OCI-M2 (cell line): ENCODE data around the gene CMBL.

Experiments
- DNase-seq: peaks from one replicate; lab custom pipeline; 2025; ENCODE audit not compliant: unreplicated experiment; lab: John Stamatoyannopoulos, UW

Gene CMBL

DNA sequence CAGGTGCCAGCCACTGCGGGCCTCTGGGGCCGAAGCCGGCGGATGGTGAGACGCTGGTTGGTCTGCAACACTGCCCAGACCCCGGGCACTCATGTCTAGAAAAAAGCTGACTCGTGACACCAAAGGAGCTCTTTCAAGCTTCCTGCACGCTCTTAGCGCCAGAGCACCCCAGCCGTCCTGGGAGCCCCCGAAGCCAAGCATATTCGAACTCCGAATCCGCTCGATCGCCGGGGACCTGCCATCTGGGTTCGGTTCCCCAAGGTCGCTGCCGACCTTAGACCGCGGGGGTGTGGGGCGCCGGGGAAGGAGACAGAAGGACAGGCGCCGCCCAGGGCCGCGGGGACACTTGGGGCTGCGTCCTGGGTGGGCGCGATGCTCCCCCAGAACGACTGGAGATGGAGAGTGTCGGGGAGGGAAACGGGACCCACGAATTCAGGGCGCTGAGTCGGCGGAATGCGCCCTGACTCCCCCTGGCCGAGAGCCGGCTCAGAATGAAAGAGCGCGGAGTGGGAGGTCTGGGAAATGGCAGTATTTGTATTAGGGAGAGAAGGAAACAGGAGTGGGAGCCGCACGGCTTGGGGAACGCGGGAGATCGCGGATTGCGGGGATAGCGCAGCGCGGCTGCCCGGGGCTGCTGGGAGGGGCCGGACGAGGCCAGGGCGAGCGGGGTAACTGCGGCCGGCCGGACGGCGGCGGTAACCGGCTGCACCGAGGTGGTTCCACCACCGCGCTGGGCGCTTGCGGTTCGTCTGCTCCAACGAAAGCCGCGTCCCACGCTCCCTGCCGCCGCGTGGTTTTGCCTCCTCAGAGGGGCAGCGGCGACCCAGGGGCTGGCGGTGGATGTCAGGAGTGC is 25.7 kb upstream of the CMBL start:
- DNase-seq: no peak

DNA sequence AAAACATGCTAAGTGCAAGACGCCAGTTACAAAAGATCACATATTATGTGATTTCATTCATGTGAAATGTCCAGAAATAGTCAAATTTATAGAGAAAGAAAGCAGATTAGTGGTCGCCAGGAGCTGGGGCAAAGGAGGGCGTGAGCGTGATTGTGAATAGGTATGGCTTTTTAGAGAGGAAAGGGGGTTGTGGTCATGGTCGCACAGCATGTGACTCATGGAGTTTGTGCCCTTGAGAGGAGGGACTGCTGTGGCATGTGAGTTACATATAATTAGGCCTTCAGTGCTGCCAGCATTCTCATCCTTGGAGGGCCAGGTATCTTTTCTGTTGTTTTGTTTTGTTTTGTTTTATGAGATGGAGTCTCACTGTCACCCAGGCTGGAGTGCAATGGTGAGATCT is 24.6 kb upstream of the CMBL start:
- DNase-seq: no peak

DNA sequence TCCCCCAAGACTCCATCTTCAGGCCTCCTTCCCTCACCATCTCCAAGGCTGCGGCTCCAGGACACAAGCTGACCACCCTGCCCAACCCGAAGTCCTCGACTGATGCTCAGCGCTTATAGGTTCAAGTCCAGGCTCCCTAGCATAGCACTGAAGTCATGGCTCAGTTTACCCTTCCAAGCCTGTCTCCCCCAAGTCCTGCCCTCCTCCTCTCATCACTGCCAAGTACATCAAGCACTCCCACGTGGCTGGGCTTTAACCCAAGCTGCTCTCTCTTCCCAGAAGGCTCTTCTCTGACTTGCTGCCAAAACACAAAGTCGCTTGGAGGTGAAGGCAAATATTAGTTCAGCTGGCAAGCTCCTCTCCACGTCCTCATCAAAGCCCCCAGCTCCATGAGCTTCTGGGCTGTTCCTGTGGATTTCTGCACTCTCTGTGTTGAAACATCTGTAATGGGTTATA is 23.7 kb upstream of the CMBL start:
- no peak for DNase-seq

DNA sequence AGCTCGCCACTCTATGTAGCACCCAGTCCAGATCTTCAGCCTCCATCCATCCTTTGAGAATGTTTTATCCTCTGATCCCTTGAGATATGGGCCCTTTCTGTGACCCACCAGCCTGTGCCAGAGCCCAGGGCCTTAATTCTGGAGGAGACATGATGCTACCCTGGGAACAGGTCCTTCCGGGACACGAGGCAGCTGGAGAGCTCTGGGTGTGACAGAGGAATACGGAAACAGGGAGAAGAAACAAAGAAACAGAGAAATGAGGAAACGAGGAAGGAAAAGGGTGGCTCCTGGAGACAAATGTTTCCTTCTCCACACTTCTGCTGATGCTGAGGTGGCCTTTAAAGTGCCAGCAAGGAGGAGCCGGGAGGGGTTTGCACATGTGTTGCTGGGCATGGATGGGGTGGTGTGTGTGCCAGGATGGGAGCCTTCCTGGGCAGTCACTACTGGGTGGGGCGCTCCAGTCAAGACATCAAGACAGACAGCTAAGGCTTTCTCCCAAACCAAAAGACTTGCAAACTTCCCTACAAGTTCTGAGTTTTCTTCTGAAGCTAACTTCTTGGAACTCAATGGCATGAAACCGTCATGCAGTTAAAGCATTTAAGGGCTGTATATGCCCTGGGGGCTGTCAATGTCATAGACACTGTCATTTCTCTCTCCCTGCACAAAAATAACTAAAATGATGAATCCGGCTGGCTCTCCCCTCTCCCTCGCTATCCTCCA is 23.0 kb upstream of the CMBL start:
- DNase-seq: no peak

- no peak for DNase-seq
These were observed 22.2 kb upstream of the CMBL start for GRCh38 chr5:10329820-10330481.

GRCh38 chr5:10329446-10329819 is 21.7 kb upstream of the CMBL start:
- no peak for DNase-seq

DNA sequence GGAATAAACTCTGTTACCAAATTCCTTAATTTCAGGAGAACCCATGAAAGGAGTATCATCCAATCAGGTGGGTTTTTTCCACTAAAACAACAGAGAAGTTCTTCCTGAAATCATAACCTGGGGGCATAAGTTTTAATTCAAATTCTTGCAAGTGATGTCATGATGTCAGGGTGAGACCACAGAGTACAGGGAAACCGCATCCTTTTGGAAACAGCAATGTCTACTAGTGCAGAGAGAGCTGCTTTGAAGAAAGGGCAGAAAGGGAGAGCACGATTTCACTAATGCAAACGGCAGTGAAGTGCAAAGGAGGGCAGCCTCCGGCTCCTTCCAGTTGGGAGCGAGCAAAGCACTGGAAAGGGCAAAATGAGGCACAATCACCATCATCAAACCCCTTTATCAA is 20.6 kb upstream of the CMBL start:
- DNase-seq: no peak

- no peak for DNase-seq
These were observed 17.0 kb upstream of the CMBL start for GRCh38 chr5:10324518-10325370.

DNA sequence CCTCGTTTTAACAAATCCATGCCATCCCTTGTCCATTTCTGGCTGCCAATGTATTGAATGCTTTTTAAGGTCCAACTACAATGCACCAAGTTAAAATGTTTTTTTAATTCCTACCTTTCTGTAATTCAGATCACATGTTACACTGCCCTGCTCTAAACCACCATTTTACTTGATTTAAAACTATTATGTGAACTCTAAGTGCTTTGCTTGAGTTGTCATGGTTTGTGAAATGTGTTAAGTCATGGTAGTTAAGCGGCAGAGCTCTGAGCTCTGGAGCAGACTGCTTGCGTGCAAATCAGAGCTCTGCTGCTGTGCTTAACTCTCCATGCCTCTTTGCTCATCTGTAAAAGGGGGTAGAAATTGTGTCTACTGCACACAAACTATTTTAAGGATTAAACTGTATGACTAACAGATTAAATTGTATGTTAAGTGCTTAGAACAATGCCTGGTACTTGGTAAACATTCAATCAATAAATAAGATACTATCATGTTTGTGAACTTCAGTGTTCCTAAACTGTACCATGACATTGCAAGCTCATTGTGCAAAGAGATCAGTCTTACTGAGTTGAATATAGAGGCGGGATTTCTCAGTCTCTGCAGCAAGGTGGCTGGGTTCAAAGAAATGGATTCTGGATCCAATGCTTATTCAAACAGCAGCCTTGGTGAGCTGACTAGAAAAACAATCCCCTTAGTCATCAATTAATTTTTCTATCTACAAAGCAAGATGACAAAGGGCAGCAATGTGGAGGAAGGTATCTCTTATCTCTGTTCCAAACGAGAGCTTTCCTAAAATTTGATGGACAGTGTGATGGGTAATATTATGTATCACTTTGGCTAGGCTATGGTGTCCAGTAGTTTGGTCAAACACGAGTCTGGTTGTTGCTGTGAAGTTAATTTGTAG is 16.1 kb upstream of the CMBL start:
- no peak for DNase-seq

GRCh38 chr5:10321882-10322281 is 14.2 kb upstream of the CMBL start:
- no peak for DNase-seq

DNA sequence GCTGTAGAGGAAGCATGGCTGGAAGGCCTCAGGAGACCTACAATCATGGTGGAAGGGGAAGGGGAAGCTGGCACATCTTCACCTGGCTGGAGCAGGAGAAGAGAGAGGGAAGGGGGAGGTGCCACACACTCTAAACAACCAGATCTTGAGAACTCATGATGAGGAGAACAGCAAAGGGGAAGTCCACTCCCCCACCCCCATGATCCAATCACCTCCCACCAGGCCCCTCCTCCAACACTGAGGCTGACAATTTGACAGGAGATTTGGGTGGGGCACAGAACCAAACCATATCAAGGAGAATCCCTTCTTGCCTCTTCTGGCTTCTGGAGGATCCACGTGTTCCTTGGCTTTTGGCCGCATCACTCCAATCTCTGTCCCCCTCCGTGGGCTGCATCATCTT is 13.1 kb upstream of the CMBL start:
- DNase-seq: no peak

- peak; percentile 28 for DNase-seq
These were observed 11.6 kb upstream of the CMBL start for GRCh38 chr5:10319202-10319851.

GRCh38 chr5:10317825-10318682 is 10.4 kb upstream of the CMBL start:
- DNase-seq: no peak

GRCh38 chr5:10315824-10316509 is 8.3 kb upstream of the CMBL start:
- DNase-seq: no peak

DNA sequence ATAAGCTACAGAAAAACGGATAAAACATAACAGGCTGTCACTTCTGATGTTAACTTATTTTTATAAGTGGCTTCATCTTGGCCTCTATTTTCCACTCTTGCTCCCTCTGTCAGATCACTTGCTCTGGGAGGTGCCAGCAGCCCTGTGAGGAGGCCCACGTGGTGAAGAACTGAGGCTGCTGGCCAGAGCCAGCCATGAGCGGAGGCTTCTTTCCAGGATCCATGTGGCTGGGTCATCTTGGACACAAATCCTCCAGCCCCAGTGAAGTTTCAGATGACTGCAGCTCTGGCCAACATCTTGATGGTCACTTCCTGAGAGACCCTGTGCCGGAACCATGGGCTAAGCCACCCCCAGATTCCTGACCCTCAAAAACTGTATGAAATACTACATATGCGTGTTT is 7.5 kb upstream of the CMBL start:
- no peak for DNase-seq

GRCh38 chr5:10311595-10312425 is 4.1 kb upstream of the CMBL start:
- DNase-seq: no peak
